Nephron (organoid): Measurements from ENCODE around the gene DRG2.

Source experiments
- H3K27ac Mint-ChIP-seq, 3 experiments: 2 replicates each; pipeline ENCODE4 v1.8.0; 2020; ENCODE audit warnings: mixed read lengths in 3 of 3, mild to moderate bottlenecking in 2 of 3, moderate library complexity in 1 of 3
- H3K27me3 Mint-ChIP-seq: 2 replicates; pipeline ENCODE4 v1.8.0; 2021; ENCODE audit warnings: low read depth, mild to moderate bottlenecking, moderate library complexity, mixed read lengths
- H3K36me3 Mint-ChIP-seq: 2 replicates; pipeline ENCODE4 v1.8.0; 2020; ENCODE audit warnings: low read depth, mixed read lengths
- H3K4me1 Mint-ChIP-seq: 2 replicates; pipeline ENCODE4 v1.8.0; 2020; ENCODE audit warnings: mixed read lengths
- H3K4me3 Mint-ChIP-seq, 3 experiments: 2 replicates each; pipeline ENCODE4 v1.8.0; 2020; ENCODE audit warnings: mild to moderate bottlenecking in 3 of 3, mixed read lengths in 3 of 3, moderate library complexity in 2 of 3
- H3K9me3 Mint-ChIP-seq: 2 replicates; pipeline ENCODE4 v1.8.0; 2020; ENCODE audit warnings: mixed read lengths
- CTCF ChIP-seq, 3 experiments: fragments of 200-600 bp; sonication (generic); IDR thresholded peaks; one replicate each; pipeline ENCODE4 v1.5.0; 2021; ENCODE audit warnings: antibody characterized with exemption in 3 of 3; ENCODE audit not compliant: unreplicated experiment in 3 of 3

Gene DRG2

GRCh38 chr17:18087610-18088491 is at the start of gene DRG2:
Gene DRG2 (plus strand): TSS chr17:18087948. CDS start chr17:18088024, 76 bp downstream.
- Mint-ChIP-seq H3K36me3 (peaks cover 5% of the 10 kb centered on the region), H3K4me3 (peak within 1 kb of the TSS; percentile 99 to 100 (median 99)), H3K4me1 (peaks cover 14% of the 10 kb centered on the region), H3K27me3 (peaks cover 3% of the 10 kb centered on the region), H3K9me3 (no peaks in the 10 kb centered on the region), H3K27ac (peak within 1 kb of the TSS; percentile 94 to 98 (median 96))
- TF ChIP-seq CTCF (IDR thresholded peaks at IDR 0.05; ENCODE audit: unreplicated experiment in 3 of 3): no peak

- H3K36me3 Mint-ChIP-seq: no peaks in the 10 kb centered on the region
- no peak for TF ChIP-seq CTCF (IDR thresholded peaks at IDR 0.05; ENCODE audit: unreplicated experiment in 3 of 3)
- no peaks in the 10 kb centered on the region for H3K9me3 Mint-ChIP-seq
- H3K27ac Mint-ChIP-seq: peak overlapping the region; percentile 80 to 96 (median 94)
- H3K4me1 Mint-ChIP-seq: peaks cover 51% of the 10 kb centered on the region
- H3K4me3 Mint-ChIP-seq: peak overlapping the region; percentile 95 to 99 (median 98)
- peaks cover 3% of the 10 kb centered on the region for H3K27me3 Mint-ChIP-seq
Measured at GRCh38 chr17:18038149-18038850, 49.4 kb upstream of the DRG2 start.

- H3K27ac Mint-ChIP-seq: peak within 1 kb of the TSS; percentile 80 to 96 (median 94)
- H3K4me3 Mint-ChIP-seq: peak within 1 kb of the TSS; percentile 95 to 99 (median 98)
- no peaks in the 10 kb centered on the region for H3K9me3 Mint-ChIP-seq
- H3K4me1 Mint-ChIP-seq: peaks cover 47% of the 10 kb centered on the region
- H3K36me3 Mint-ChIP-seq: no peaks in the 10 kb centered on the region
- peaks cover 3% of the 10 kb centered on the region for H3K27me3 Mint-ChIP-seq
- TF ChIP-seq CTCF (IDR thresholded peaks at IDR 0.05; ENCODE audit: unreplicated experiment in 3 of 3): no peak
Measured at GRCh38 chr17:18038861-18039534, 48.8 kb upstream of the DRG2 start, which contains the start of the genes ATPAF2 and GID4. Gene ATPAF2 (minus strand): TSS chr17:18039168. CDS start chr17:18039013, 155 bp downstream. Gene GID4 (plus strand): TSS chr17:18039408. CDS start chr17:18039465, 57 bp downstream.

GRCh38 chr17:18039535-18040260 is 48.0 kb upstream of the DRG2 start:
- peak overlapping the region; percentile 95 to 99 (median 98) for H3K4me3 Mint-ChIP-seq
- H3K4me1 Mint-ChIP-seq: peaks cover 47% of the 10 kb centered on the region
- peaks cover 3% of the 10 kb centered on the region for H3K36me3 Mint-ChIP-seq
- no peak for TF ChIP-seq CTCF (IDR thresholded peaks at IDR 0.05; ENCODE audit: unreplicated experiment in 3 of 3)
- H3K27me3 Mint-ChIP-seq: peaks cover 3% of the 10 kb centered on the region
- H3K27ac Mint-ChIP-seq: peak overlapping the region; percentile 80 to 96 (median 94)
- H3K9me3 Mint-ChIP-seq: no peaks in the 10 kb centered on the region

- Mint-ChIP-seq H3K9me3 (no peaks in the 10 kb centered on the region), H3K36me3 (peaks cover 6% of the 10 kb centered on the region), H3K4me3 (peak overlapping the region; percentile 93 to 98 (median 94)), H3K4me1 (peaks cover 47% of the 10 kb centered on the region), H3K27ac (peak overlapping the region; percentile 32 to 77 (median 59)), H3K27me3 (peaks cover 3% of the 10 kb centered on the region)
- no peak for TF ChIP-seq CTCF (IDR thresholded peaks at IDR 0.05; ENCODE audit: unreplicated experiment in 3 of 3)
Measured at GRCh38 chr17:18040261-18040858, 47.4 kb upstream of the DRG2 start.
